ENCODE data around the gene SLC25A48.

The SLC25A48 gene

GRCh38 chr5:135877570-135878155, 43.2 kb downstream of the SLC25A48 start:
- Histone ChIP-seq H3K36me3 (ENCODE audit: insufficient read depth, low read length) (no peaks in the 10 kb centered on the region), H3K4me1 (ENCODE audit: control insufficient read depth, insufficient read depth, low read length) (no peaks in the 10 kb centered on the region), H3K27me3 (ENCODE audit: control insufficient read depth, insufficient read depth, low read length) (peaks cover 38% of the 10 kb centered on the region), H3K9me3 (replicated peaks; ENCODE audit: low read length) (no peaks in the 10 kb centered on the region), H3K4me2 (ENCODE audit: low read length) (no peak overlapping the region), H3K4me3 (ENCODE audit: low read length) (no peak overlapping the region), H3K9ac (ENCODE audit: low read depth, low read length) (no peak overlapping the region)

- Histone ChIP-seq H3K4me3 (ENCODE audit: low read length) (no peak overlapping the region), H3K36me3 (ENCODE audit: insufficient read depth, low read length) (no peaks in the 10 kb centered on the region), H3K9ac (ENCODE audit: low read depth, low read length) (no peak overlapping the region), H3K4me2 (ENCODE audit: low read length) (no peak overlapping the region), H3K4me1 (ENCODE audit: control insufficient read depth, insufficient read depth, low read length) (no peaks in the 10 kb centered on the region), H3K27me3 (ENCODE audit: control insufficient read depth, insufficient read depth, low read length) (peaks cover 44% of the 10 kb centered on the region), H3K9me3 (replicated peaks; ENCODE audit: low read length) (no peaks in the 10 kb centered on the region)
Observed at GRCh38 chr5:135878156-135878620, 43.7 kb downstream of the SLC25A48 start.

GRCh38 chr5:135879591-135879990, 45.1 kb downstream of the SLC25A48 start:
- Histone ChIP-seq H3K27me3 (ENCODE audit: control insufficient read depth, insufficient read depth, low read length) (peaks cover 55% of the 10 kb centered on the region), H3K36me3 (ENCODE audit: insufficient read depth, low read length) (no peaks in the 10 kb centered on the region), H3K4me1 (ENCODE audit: control insufficient read depth, insufficient read depth, low read length) (no peaks in the 10 kb centered on the region), H3K9me3 (replicated peaks; ENCODE audit: low read length) (no peaks in the 10 kb centered on the region), H3K9ac (ENCODE audit: low read depth, low read length) (no peak overlapping the region), H3K4me3 (ENCODE audit: low read length) (no peak overlapping the region), H3K4me2 (ENCODE audit: low read length) (no peak overlapping the region)

GRCh38 chr5:135880278-135880677, 45.8 kb downstream of the SLC25A48 start:
- Histone ChIP-seq H3K9me3 (replicated peaks; ENCODE audit: low read length) (no peaks in the 10 kb centered on the region), H3K9ac (ENCODE audit: low read depth, low read length) (no peak overlapping the region), H3K36me3 (ENCODE audit: insufficient read depth, low read length) (no peaks in the 10 kb centered on the region), H3K27me3 (ENCODE audit: control insufficient read depth, insufficient read depth, low read length) (peaks cover 54% of the 10 kb centered on the region), H3K4me2 (ENCODE audit: low read length) (no peak overlapping the region), H3K4me1 (ENCODE audit: control insufficient read depth, insufficient read depth, low read length) (no peaks in the 10 kb centered on the region), H3K4me3 (ENCODE audit: low read length) (no peak overlapping the region)

- peaks cover 57% of the 10 kb centered on the region for H3K27me3 ChIP-seq (ENCODE audit: control insufficient read depth, insufficient read depth, low read length)
- H3K9me3 ChIP-seq (replicated peaks; ENCODE audit: low read length): no peaks in the 10 kb centered on the region
- H3K9ac ChIP-seq (ENCODE audit: low read depth, low read length): no peak overlapping the region
- no peaks in the 10 kb centered on the region for H3K4me1 ChIP-seq (ENCODE audit: control insufficient read depth, insufficient read depth, low read length)
- H3K36me3 ChIP-seq (ENCODE audit: insufficient read depth, low read length): no peaks in the 10 kb centered on the region
- H3K4me3 ChIP-seq (ENCODE audit: low read length): no peak overlapping the region
- H3K4me2 ChIP-seq (ENCODE audit: low read length): no peak overlapping the region
Observed at GRCh38 chr5:135880801-135881200, 46.3 kb downstream of the SLC25A48 start.

GRCh38 chr5:135881244-135881643, 46.8 kb downstream of the SLC25A48 start:
- no peak overlapping the region for H3K4me2 ChIP-seq (ENCODE audit: low read length)
- H3K36me3 ChIP-seq (ENCODE audit: insufficient read depth, low read length): no peaks in the 10 kb centered on the region
- no peaks in the 10 kb centered on the region for H3K4me1 ChIP-seq (ENCODE audit: control insufficient read depth, insufficient read depth, low read length)
- no peak overlapping the region for H3K9ac ChIP-seq (ENCODE audit: low read depth, low read length)
- H3K4me3 ChIP-seq (ENCODE audit: low read length): no peak overlapping the region
- H3K27me3 ChIP-seq (ENCODE audit: control insufficient read depth, insufficient read depth, low read length): peaks cover 57% of the 10 kb centered on the region
- H3K9me3 ChIP-seq (replicated peaks; ENCODE audit: low read length): no peaks in the 10 kb centered on the region

GRCh38 chr5:135881819-135882218, 47.4 kb downstream of the SLC25A48 start:
- no peak overlapping the region for H3K4me2 ChIP-seq (ENCODE audit: low read length)
- no peak overlapping the region for H3K9ac ChIP-seq (ENCODE audit: low read depth, low read length)
- H3K4me3 ChIP-seq (ENCODE audit: low read length): no peak overlapping the region
- no peaks in the 10 kb centered on the region for H3K4me1 ChIP-seq (ENCODE audit: control insufficient read depth, insufficient read depth, low read length)
- peaks cover 57% of the 10 kb centered on the region for H3K27me3 ChIP-seq (ENCODE audit: control insufficient read depth, insufficient read depth, low read length)
- H3K36me3 ChIP-seq (ENCODE audit: insufficient read depth, low read length): no peaks in the 10 kb centered on the region
- H3K9me3 ChIP-seq (replicated peaks; ENCODE audit: low read length): no peaks in the 10 kb centered on the region

GRCh38 chr5:135883026-135883425, 48.6 kb downstream of the SLC25A48 start:
- Histone ChIP-seq H3K27me3 (ENCODE audit: control insufficient read depth, insufficient read depth, low read length) (peaks cover 52% of the 10 kb centered on the region), H3K9me3 (replicated peaks; ENCODE audit: low read length) (no peaks in the 10 kb centered on the region), H3K9ac (ENCODE audit: low read depth, low read length) (no peak overlapping the region), H3K4me2 (ENCODE audit: low read length) (no peak overlapping the region), H3K4me3 (ENCODE audit: low read length) (no peak overlapping the region), H3K36me3 (ENCODE audit: insufficient read depth, low read length) (no peaks in the 10 kb centered on the region), H3K4me1 (ENCODE audit: control insufficient read depth, insufficient read depth, low read length) (no peaks in the 10 kb centered on the region)

GRCh38 chr5:135883441-135883840, 49.0 kb downstream of the SLC25A48 start:
- Histone ChIP-seq H3K4me1 (ENCODE audit: control insufficient read depth, insufficient read depth, low read length) (no peaks in the 10 kb centered on the region), H3K4me3 (ENCODE audit: low read length) (no peak overlapping the region), H3K9me3 (replicated peaks; ENCODE audit: low read length) (no peaks in the 10 kb centered on the region), H3K9ac (ENCODE audit: low read depth, low read length) (no peak overlapping the region), H3K36me3 (ENCODE audit: insufficient read depth, low read length) (no peaks in the 10 kb centered on the region), H3K27me3 (ENCODE audit: control insufficient read depth, insufficient read depth, low read length) (peaks cover 52% of the 10 kb centered on the region), H3K4me2 (ENCODE audit: low read length) (no peak overlapping the region)

GRCh38 chr5:135885031-135885430, 50.6 kb downstream of the SLC25A48 start:
- no peaks in the 10 kb centered on the region for H3K9me3 ChIP-seq (replicated peaks; ENCODE audit: low read length)
- no peaks in the 10 kb centered on the region for H3K4me1 ChIP-seq (ENCODE audit: control insufficient read depth, insufficient read depth, low read length)
- no peaks in the 10 kb centered on the region for H3K36me3 ChIP-seq (ENCODE audit: insufficient read depth, low read length)
- H3K4me3 ChIP-seq (ENCODE audit: low read length): no peak overlapping the region
- peaks cover 46% of the 10 kb centered on the region for H3K27me3 ChIP-seq (ENCODE audit: control insufficient read depth, insufficient read depth, low read length)
- H3K9ac ChIP-seq (ENCODE audit: low read depth, low read length): no peak overlapping the region
- no peak overlapping the region for H3K4me2 ChIP-seq (ENCODE audit: low read length)

GRCh38 chr5:135886136-135886535, 51.7 kb downstream of the SLC25A48 start:
- peaks cover 39% of the 10 kb centered on the region for H3K27me3 ChIP-seq (ENCODE audit: control insufficient read depth, insufficient read depth, low read length)
- H3K4me2 ChIP-seq (ENCODE audit: low read length): no peak overlapping the region
- no peaks in the 10 kb centered on the region for H3K36me3 ChIP-seq (ENCODE audit: insufficient read depth, low read length)
- no peak overlapping the region for H3K4me3 ChIP-seq (ENCODE audit: low read length)
- no peaks in the 10 kb centered on the region for H3K4me1 ChIP-seq (ENCODE audit: control insufficient read depth, insufficient read depth, low read length)
- no peaks in the 10 kb centered on the region for H3K9me3 ChIP-seq (replicated peaks; ENCODE audit: low read length)
- H3K9ac ChIP-seq (ENCODE audit: low read depth, low read length): no peak overlapping the region

GRCh38 chr5:135887447-135887864, 53.0 kb downstream of the SLC25A48 start:
- Histone ChIP-seq H3K4me2 (ENCODE audit: low read length) (peak overlapping the region; percentile 34), H3K27me3 (ENCODE audit: control insufficient read depth, insufficient read depth, low read length) (peaks cover 31% of the 10 kb centered on the region), H3K36me3 (ENCODE audit: insufficient read depth, low read length) (no peaks in the 10 kb centered on the region), H3K9me3 (replicated peaks; ENCODE audit: low read length) (no peaks in the 10 kb centered on the region), H3K4me3 (ENCODE audit: low read length) (no peak overlapping the region), H3K9ac (ENCODE audit: low read depth, low read length) (no peak overlapping the region), H3K4me1 (ENCODE audit: control insufficient read depth, insufficient read depth, low read length) (no peaks in the 10 kb centered on the region)

Measured in skeletal muscle satellite cell (primary cell).